HepG2 (cell line): ENCODE results near the gene TADA1. TPM values are rescaled to one million over a fixed set of nuclear protein-coding genes. Genes with fewer than 3 reads are reported as not detected.

Source experiments
- DNMT1 ChIP-seq: sonication (generic); formaldehyde crosslinking; IDR thresholded peaks from 2 replicates; pipeline ENCODE4 v1.5.1; 2020; ENCODE audit warnings: mild to moderate bottlenecking, missing genetic modification reagents
- FOXM1 ChIP-seq: sonication (generic); formaldehyde crosslinking; IDR thresholded peaks from 2 replicates; pipeline ENCODE4 v1.5.0; 2020; ENCODE audit warnings: missing genetic modification reagents
- HNRNPL ChIP-seq: fragments of 200-400 bp; formaldehyde crosslinking; IDR thresholded peaks from 2 replicates; pipeline ENCODE4 v1.6.1; 2017; ENCODE audit warnings: mild to moderate bottlenecking, low read depth, low read length
- MEIS1 ChIP-seq: sonication (generic); formaldehyde crosslinking; IDR thresholded peaks from 2 replicates; pipeline ENCODE4 v1.9.0; 2021; ENCODE audit warnings: mild to moderate bottlenecking, missing genetic modification reagents, moderate library complexity, borderline replicate concordance
- POLR2G ChIP-seq: fragments of 200-400 bp; formaldehyde crosslinking; IDR thresholded peaks from 2 replicates; pipeline ENCODE4 v1.6.1; 2018; ENCODE audit warnings: mild to moderate bottlenecking, low read depth, low read length, moderate library complexity
- TMF1 ChIP-seq: sonication (generic); formaldehyde crosslinking; IDR thresholded peaks from 2 replicates; pipeline ENCODE4 v1.8.1; 2022; ENCODE audit warnings: low read depth, missing genetic modification reagents
- ZC3H4 ChIP-seq: sonication (generic); formaldehyde crosslinking; IDR thresholded peaks from 2 replicates; pipeline ENCODE4 v1.4.0; 2020; ENCODE audit warnings: missing genetic modification reagents, borderline replicate concordance
- ZNF788 ChIP-seq: sonication (generic); formaldehyde crosslinking; IDR thresholded peaks from 2 replicates; pipeline ENCODE4 v1.5.0; 2020; ENCODE audit warnings: mild to moderate bottlenecking, missing genetic modification reagents, borderline replicate concordance
- polyA plus RNA-seq, 8 experiments: library from polyadenylated mRNA; depleted of rRNA in 3 of 8; stranded (reverse) in 7 of 8; unstranded in 1 of 8; fragments of >200 nt; fragmentation: Illumina TruSeq in 4 of 8; extraction: Trizol in 4 of 8; gene quantifications; 2 replicates each; pipeline versions ENCODE4 v1.2.1 to v1.2.3, GENCODE V29; 2011 to 2016; ENCODE audit warnings: low read depth in 4 of 8, missing spikeins in 1 of 8, mixed read lengths in 1 of 8; ENCODE audit not compliant: insufficient read depth in 1 of 8
- total RNA-seq, 5 experiments: library from RNA; depleted of rRNA; stranded (reverse); fragments of >200 nt; fragmentation: Illumina TruSeq; extraction: Trizol; gene quantifications; 2 replicates each; pipeline ENCODE4 v1.2.3, GENCODE V29; 2016; ENCODE audit warnings: low read depth in 1 of 5
- TF ChIP-seq, protein P1 (sequence below): sonication (generic); formaldehyde crosslinking; conservative IDR thresholded peaks from 2 replicates; pipeline ENCODE4 v1.4.0; 2020; ENCODE audit warnings: mild to moderate bottlenecking, missing genetic modification reagents, moderate library complexity
- TF ChIP-seq, protein P2 (sequence below): sonication (generic); formaldehyde crosslinking; IDR thresholded peaks from 2 replicates; pipeline ENCODE4 v1.9.0; 2022; ENCODE audit warnings: low read depth, missing genetic modification reagents
- TF ChIP-seq, protein P3 (sequence below): IDR thresholded peaks from 2 replicates; pipeline ENCODE4 v1.6.1; 2016; ENCODE audit warnings: missing compliant biosample characterization, missing genetic modification reagents, borderline replicate concordance
- TF ChIP-seq, protein P4 (sequence below): sonication (generic); formaldehyde crosslinking; IDR thresholded peaks from 2 replicates; pipeline ENCODE4 v1.9.0; 2021; ENCODE audit warnings: missing genetic modification reagents, borderline replicate concordance
- TF ChIP-seq, protein P5 (sequence below): IDR thresholded peaks from 2 replicates; pipeline ENCODE4 v1.6.1; 2016
- TF ChIP-seq, protein P6 (sequence below): sonication (generic); formaldehyde crosslinking; IDR thresholded peaks from 2 replicates; pipeline ENCODE4 v1.5.0; 2020; ENCODE audit warnings: mild to moderate bottlenecking, missing genetic modification reagents

TADA1 gene
- total and polyA plus RNA-seq, 2 of the 13 experiments (the other 11 are each of a cell fraction or from before 2014, with no cell fraction given) = 28.3 to 29.1 TPM

DNA sequence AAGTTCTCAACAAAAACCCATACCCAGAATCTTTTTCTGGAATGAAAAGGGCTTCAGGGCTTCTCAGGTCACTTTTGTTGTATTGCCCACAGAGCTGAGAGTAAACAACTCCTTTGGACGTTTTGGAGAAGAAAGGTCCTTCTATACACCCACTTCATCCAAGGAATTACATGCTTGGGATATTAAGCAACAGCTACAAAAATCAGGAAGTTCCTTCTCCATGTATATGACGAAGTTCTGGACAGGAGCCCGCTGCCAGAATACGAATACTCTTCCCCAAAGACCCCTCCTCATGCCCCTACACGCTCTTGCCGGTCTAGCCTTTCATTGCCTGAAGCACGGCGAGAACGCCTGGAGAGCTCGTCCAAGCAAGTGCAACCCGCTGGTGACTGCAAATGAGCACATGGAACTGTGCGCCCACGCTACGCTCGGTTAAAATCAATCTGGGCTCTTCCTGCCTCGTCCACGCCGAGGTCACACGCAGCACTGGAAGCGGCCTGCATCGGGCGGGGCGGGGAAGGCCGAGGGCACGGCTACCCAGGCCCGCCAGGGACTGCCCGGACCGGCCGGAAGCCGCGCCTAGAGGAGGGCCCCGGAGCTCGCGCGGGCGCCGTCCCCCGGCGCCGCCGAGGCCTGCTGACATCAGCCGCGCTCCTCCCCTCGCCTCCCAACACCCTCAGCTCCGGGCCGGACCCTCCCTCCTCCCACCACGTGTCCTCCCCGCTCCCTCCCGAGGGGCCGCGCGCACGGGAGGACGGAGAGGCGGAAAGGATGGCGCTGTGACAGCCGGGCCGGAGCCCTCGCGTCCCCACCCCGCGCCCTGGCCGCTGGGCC lies 37.1 kb downstream of the TADA1 start, which contains the start of gene POGK (continued):
- TF ChIP-seq, protein P1, sequence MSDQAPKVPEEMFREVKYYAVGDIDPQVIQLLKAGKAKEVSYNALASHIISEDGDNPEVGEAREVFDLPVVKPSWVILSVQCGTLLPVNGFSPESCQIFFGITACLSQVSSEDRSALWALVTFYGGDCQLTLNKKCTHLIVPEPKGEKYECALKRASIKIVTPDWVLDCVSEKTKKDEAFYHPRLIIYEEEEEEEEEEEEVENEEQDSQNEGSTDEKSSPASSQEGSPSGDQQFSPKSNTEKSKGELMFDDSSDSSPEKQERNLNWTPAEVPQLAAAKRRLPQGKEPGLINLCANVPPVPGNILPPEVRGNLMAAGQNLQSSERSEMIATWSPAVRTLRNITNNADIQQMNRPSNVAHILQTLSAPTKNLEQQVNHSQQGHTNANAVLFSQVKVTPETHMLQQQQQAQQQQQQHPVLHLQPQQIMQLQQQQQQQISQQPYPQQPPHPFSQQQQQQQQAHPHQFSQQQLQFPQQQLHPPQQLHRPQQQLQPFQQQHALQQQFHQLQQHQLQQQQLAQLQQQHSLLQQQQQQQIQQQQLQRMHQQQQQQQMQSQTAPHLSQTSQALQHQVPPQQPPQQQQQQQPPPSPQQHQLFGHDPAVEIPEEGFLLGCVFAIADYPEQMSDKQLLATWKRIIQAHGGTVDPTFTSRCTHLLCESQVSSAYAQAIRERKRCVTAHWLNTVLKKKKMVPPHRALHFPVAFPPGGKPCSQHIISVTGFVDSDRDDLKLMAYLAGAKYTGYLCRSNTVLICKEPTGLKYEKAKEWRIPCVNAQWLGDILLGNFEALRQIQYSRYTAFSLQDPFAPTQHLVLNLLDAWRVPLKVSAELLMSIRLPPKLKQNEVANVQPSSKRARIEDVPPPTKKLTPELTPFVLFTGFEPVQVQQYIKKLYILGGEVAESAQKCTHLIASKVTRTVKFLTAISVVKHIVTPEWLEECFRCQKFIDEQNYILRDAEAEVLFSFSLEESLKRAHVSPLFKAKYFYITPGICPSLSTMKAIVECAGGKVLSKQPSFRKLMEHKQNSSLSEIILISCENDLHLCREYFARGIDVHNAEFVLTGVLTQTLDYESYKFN (CRISPR knock-in tag) = peak; percentile 43
- peak; percentile 21; the same call in 1 of the 2 replicates for TF ChIP-seq TMF1 (CRISPR knock-in tag)
- TF ChIP-seq, protein P2, sequence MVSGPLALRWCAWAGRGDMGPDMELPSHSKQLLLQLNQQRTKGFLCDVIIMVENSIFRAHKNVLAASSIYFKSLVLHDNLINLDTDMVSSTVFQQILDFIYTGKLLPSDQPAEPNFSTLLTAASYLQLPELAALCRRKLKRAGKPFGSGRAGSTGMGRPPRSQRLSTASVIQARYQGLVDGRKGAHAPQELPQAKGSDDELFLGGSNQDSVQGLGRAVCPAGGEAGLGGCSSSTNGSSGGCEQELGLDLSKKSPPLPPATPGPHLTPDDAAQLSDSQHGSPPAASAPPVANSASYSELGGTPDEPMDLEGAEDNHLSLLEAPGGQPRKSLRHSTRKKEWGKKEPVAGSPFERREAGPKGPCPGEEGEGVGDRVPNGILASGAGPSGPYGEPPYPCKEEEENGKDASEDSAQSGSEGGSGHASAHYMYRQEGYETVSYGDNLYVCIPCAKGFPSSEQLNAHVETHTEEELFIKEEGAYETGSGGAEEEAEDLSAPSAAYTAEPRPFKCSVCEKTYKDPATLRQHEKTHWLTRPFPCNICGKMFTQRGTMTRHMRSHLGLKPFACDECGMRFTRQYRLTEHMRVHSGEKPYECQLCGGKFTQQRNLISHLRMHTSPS (CRISPR knock-in tag) = peak; percentile 78
- TF ChIP-seq DNMT1 (CRISPR knock-in tag) = no peak
- TF ChIP-seq, protein P3, sequence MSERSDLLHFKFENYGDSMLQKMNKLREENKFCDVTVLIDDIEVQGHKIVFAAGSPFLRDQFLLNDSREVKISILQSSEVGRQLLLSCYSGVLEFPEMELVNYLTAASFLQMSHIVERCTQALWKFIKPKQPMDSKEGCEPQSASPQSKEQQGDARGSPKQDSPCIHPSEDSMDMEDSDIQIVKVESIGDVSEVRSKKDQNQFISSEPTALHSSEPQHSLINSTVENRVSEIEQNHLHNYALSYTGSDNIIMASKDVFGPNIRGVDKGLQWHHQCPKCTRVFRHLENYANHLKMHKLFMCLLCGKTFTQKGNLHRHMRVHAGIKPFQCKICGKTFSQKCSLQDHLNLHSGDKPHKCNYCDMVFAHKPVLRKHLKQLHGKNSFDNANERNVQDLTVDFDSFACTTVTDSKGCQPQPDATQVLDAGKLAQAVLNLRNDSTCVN (CRISPR knock-in tag) = no peak
- TF ChIP-seq ZNF788 (CRISPR knock-in tag) = no peak; the same call in 1 of the 2 replicates
- TF ChIP-seq, protein P4, sequence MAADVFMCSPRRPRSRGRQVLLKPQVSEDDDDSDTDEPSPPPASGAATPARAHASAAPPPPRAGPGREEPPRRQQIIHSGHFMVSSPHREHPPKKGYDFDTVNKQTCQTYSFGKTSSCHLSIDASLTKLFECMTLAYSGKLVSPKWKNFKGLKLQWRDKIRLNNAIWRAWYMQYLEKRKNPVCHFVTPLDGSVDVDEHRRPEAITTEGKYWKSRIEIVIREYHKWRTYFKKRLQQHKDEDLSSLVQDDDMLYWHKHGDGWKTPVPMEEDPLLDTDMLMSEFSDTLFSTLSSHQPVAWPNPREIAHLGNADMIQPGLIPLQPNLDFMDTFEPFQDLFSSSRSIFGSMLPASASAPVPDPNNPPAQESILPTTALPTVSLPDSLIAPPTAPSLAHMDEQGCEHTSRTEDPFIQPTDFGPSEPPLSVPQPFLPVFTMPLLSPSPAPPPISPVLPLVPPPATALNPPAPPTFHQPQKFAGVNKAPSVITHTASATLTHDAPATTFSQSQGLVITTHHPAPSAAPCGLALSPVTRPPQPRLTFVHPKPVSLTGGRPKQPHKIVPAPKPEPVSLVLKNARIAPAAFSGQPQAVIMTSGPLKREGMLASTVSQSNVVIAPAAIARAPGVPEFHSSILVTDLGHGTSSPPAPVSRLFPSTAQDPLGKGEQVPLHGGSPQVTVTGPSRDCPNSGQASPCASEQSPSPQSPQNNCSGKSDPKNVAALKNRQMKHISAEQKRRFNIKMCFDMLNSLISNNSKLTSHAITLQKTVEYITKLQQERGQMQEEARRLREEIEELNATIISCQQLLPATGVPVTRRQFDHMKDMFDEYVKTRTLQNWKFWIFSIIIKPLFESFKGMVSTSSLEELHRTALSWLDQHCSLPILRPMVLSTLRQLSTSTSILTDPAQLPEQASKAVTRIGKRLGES (CRISPR knock-in tag) = peak; percentile 92
- no peak for TF ChIP-seq FOXM1 (CRISPR knock-in tag)
- TF ChIP-seq, protein P5, sequence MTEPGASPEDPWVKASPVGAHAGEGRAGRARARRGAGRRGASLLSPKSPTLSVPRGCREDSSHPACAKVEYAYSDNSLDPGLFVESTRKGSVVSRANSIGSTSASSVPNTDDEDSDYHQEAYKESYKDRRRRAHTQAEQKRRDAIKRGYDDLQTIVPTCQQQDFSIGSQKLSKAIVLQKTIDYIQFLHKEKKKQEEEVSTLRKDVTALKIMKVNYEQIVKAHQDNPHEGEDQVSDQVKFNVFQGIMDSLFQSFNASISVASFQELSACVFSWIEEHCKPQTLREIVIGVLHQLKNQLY (CRISPR knock-in tag) = peak; percentile 59; the same call in 1 of the 2 replicates
- peak; percentile 87 for TF ChIP-seq POLR2G
- TF ChIP-seq MEIS1 (CRISPR knock-in tag) = no peak
- no peak for TF ChIP-seq ZC3H4
- TF ChIP-seq, protein P6, sequence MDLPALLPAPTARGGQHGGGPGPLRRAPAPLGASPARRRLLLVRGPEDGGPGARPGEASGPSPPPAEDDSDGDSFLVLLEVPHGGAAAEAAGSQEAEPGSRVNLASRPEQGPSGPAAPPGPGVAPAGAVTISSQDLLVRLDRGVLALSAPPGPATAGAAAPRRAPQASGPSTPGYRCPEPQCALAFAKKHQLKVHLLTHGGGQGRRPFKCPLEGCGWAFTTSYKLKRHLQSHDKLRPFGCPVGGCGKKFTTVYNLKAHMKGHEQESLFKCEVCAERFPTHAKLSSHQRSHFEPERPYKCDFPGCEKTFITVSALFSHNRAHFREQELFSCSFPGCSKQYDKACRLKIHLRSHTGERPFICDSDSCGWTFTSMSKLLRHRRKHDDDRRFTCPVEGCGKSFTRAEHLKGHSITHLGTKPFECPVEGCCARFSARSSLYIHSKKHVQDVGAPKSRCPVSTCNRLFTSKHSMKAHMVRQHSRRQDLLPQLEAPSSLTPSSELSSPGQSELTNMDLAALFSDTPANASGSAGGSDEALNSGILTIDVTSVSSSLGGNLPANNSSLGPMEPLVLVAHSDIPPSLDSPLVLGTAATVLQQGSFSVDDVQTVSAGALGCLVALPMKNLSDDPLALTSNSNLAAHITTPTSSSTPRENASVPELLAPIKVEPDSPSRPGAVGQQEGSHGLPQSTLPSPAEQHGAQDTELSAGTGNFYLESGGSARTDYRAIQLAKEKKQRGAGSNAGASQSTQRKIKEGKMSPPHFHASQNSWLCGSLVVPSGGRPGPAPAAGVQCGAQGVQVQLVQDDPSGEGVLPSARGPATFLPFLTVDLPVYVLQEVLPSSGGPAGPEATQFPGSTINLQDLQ = peak; percentile 87
- TF ChIP-seq HNRNPL = 0 out of 2 replicates have a peak, but pooled peaks have one; percentile 51
